Esophagus squamous epithelium (tissue), 4 donors: ENCODE measurements around the gene PFDN1.

Experiments
- POLR2A ChIP-seq, 4 donors: fragments of 450-650 bp; IDR thresholded peaks; one replicate each; pipeline ENCODE4 v1.6.1; 2017; ENCODE audit warnings: antibody characterized with exemption in 4 of 4, mild to moderate bottlenecking in 4 of 4, moderate library complexity in 3 of 4
- TF ChIP-seq, protein P1 (sequence below), 6 experiments: fragments of 450-650 bp in 4 of 6; fragments of 200-600 bp in 2 of 6; sonication (generic) in 2 of 6; IDR thresholded peaks; one replicate each; pipeline ENCODE4 v1.5.1; 2016 to 2019; ENCODE audit warnings: antibody characterized with exemption in 6 of 6, mild to moderate bottlenecking in 4 of 6, moderate library complexity in 4 of 6

DNA sequence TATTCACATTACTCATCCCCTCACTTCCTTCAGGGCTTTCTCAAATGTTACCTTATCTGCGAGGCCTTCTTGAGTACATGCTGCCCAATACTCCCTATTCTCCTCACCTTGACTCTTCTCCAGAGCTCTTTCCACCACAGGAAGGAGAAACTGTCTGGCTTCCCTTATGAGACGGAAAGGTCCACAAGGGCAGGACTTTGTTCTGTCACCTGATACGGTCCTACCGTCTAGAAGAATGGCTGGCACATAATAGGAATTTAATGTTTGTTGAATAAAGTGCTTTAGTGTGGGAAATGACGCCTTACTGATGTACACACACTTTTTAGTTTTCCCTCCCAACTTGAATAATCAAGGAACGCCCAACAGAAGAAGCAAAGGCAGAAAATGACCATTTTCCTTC lies 52.5 kb downstream of the PFDN1 start:
- TF ChIP-seq, protein P1, sequence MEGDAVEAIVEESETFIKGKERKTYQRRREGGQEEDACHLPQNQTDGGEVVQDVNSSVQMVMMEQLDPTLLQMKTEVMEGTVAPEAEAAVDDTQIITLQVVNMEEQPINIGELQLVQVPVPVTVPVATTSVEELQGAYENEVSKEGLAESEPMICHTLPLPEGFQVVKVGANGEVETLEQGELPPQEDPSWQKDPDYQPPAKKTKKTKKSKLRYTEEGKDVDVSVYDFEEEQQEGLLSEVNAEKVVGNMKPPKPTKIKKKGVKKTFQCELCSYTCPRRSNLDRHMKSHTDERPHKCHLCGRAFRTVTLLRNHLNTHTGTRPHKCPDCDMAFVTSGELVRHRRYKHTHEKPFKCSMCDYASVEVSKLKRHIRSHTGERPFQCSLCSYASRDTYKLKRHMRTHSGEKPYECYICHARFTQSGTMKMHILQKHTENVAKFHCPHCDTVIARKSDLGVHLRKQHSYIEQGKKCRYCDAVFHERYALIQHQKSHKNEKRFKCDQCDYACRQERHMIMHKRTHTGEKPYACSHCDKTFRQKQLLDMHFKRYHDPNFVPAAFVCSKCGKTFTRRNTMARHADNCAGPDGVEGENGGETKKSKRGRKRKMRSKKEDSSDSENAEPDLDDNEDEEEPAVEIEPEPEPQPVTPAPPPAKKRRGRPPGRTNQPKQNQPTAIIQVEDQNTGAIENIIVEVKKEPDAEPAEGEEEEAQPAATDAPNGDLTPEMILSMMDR (IDR thresholded peaks at IDR 0.05) = no peak
- no peak for TF ChIP-seq POLR2A (IDR thresholded peaks at IDR 0.05)
